ENCODE results near the gene CRMP1. TPM values are rescaled to one million over a fixed set of nuclear protein-coding genes. Genes with fewer than 3 reads are reported as not detected.

CRMP1 gene
- total RNA-seq, 2 donors from 2014 or later, result 1.8 TPM; not detected in 1

GRCh38 chr4:5828005-5828391 lies 64.9 kb downstream of the CRMP1 start:
- ATAC-seq (ENCODE audit: insufficient number of reproducible peaks, low FRiP score, low read depth), result no peak
- Histone ChIP-seq H3K36me3 (no peaks in the 10 kb centered on the region), H3K27me3 (replicated peaks; ENCODE audit: insufficient read depth) (no peaks in the 10 kb centered on the region), H3K9me3 (no peaks in the 10 kb centered on the region), H3K4me3 (no peak overlapping the region), H3K4me1 (ENCODE audit: control insufficient read depth in 1 of 2, low read depth in 2 of 2) (no peaks in the 10 kb centered on the region), H3K27ac (no peak overlapping the region)
- no peak for TF ChIP-seq CTCF (IDR thresholded peaks at IDR 0.05)
- DNase-seq (ENCODE audit: low spot score), result no peak

- no peaks in the 10 kb centered on the region for H3K36me3 ChIP-seq
- no peak for DNase-seq (ENCODE audit: low spot score)
- H3K4me1 ChIP-seq (ENCODE audit: control insufficient read depth in 1 of 2, low read depth in 2 of 2), result no peaks in the 10 kb centered on the region
- no peaks in the 10 kb centered on the region for H3K9me3 ChIP-seq
- no peak overlapping the region for H3K27ac ChIP-seq
- TF ChIP-seq CTCF (IDR thresholded peaks at IDR 0.05), result no peak
- ATAC-seq (ENCODE audit: insufficient number of reproducible peaks, low FRiP score, low read depth), result no peak
- H3K4me3 ChIP-seq, result no peak overlapping the region
- H3K27me3 ChIP-seq (replicated peaks; ENCODE audit: insufficient read depth), result no peaks in the 10 kb centered on the region
These were observed 65.5 kb downstream of the CRMP1 start for GRCh38 chr4:5827108-5828004.

- ATAC-seq (ENCODE audit: insufficient number of reproducible peaks, low FRiP score, low read depth), result no peak
- no peak overlapping the region for H3K4me3 ChIP-seq
- no peak for TF ChIP-seq CTCF (IDR thresholded peaks at IDR 0.05)
- no peaks in the 10 kb centered on the region for H3K36me3 ChIP-seq
- H3K9me3 ChIP-seq, result no peaks in the 10 kb centered on the region
- no peaks in the 10 kb centered on the region for H3K27me3 ChIP-seq (replicated peaks; ENCODE audit: insufficient read depth)
- no peak for DNase-seq (ENCODE audit: low spot score)
- no peaks in the 10 kb centered on the region for H3K4me1 ChIP-seq (ENCODE audit: control insufficient read depth in 1 of 2, low read depth in 2 of 2)
- H3K27ac ChIP-seq, result no peak overlapping the region
These were observed 66.3 kb downstream of the CRMP1 start for GRCh38 chr4:5826437-5827107.

- H3K27ac ChIP-seq, result no peak overlapping the region
- H3K27me3 ChIP-seq (replicated peaks; ENCODE audit: insufficient read depth), result no peaks in the 10 kb centered on the region
- peaks cover 11% of the 10 kb centered on the region for H3K36me3 ChIP-seq
- H3K9me3 ChIP-seq, result no peaks in the 10 kb centered on the region
- no peak for DNase-seq (ENCODE audit: low spot score)
- no peak for TF ChIP-seq CTCF (IDR thresholded peaks at IDR 0.05)
- H3K4me3 ChIP-seq, result no peak overlapping the region
- ATAC-seq (ENCODE audit: insufficient number of reproducible peaks, low FRiP score, low read depth), result no peak
- no peaks in the 10 kb centered on the region for H3K4me1 ChIP-seq (ENCODE audit: control insufficient read depth in 1 of 2, low read depth in 2 of 2)
These were observed 67.4 kb downstream of the CRMP1 start for GRCh38 chr4:5825321-5826041.

GRCh38 chr4:5824635-5825034 lies 68.3 kb downstream of the CRMP1 start:
- Histone ChIP-seq H3K4me1 (ENCODE audit: control insufficient read depth in 1 of 2, low read depth in 2 of 2) (no peaks in the 10 kb centered on the region), H3K27me3 (replicated peaks; ENCODE audit: insufficient read depth) (no peaks in the 10 kb centered on the region), H3K9me3 (no peaks in the 10 kb centered on the region), H3K4me3 (no peak overlapping the region), H3K27ac (no peak overlapping the region), H3K36me3 (peaks cover 18% of the 10 kb centered on the region)
- no peak for DNase-seq (ENCODE audit: low spot score)
- TF ChIP-seq CTCF (IDR thresholded peaks at IDR 0.05), result no peak
- no peak for ATAC-seq (ENCODE audit: insufficient number of reproducible peaks, low FRiP score, low read depth)

Data from thoracic aorta (tissue), 2 donors.